GM10847 (cell line): Measurements from ENCODE around the gene MYO18A.

Experiments
- POLR2A ChIP-seq: IDR thresholded peaks from 2 replicates; pipeline ENCODE4 v1.6.1; 2011; ENCODE audit not compliant: insufficient read length; ENCODE audit errors: extremely low read depth

Gene MYO18A

GRCh38 chr17:29039764-29040598 lies 140.2 kb downstream of the MYO18A start:
- TF ChIP-seq POLR2A: no peak

GRCh38 chr17:29038085-29038795 lies 142.0 kb downstream of the MYO18A start:
- no peak for TF ChIP-seq POLR2A

GRCh38 chr17:29037739-29038084 lies 142.5 kb downstream of the MYO18A start:
- TF ChIP-seq POLR2A: no peak

DNA sequence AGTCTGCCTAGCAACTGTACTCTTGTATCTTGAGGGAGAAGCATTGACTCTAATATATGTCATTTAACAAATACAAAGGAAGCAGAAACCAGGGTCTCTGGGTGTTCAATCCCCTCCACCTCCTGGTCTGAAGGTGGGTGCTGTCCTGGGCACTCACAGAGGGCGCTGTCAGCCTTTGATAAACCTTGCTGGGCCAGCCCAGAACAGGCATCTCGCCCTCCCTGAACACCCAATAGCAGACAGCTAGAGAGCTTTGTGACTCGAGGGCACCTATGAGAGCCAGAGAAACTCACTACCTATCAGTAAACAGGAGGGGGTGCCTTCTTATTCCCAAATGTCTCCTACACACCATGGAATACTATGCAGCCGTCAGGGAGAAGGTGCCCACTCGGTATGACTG lies 143.6 kb downstream of the MYO18A start:
- TF ChIP-seq POLR2A: no peak

DNA sequence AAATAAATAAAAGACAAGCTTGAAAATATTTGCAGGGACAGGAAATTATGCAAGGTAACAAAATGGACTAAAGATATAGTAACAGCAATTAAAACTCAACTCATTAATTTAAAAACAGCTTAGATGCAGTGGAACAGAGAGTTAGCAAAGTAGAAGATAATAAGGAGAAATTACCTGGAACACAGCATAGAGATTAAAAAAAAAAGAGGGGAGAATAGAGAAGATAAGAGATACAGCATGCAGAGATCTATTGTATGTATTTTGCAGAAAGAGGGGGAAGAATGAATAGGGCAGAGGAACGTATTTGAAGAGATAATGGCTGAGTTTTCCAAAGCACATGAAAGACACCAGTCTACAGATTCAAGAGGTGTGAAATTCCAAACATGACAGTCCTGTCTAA lies 145.7 kb downstream of the MYO18A start:
- no peak for TF ChIP-seq POLR2A

GRCh38 chr17:29032857-29033197 lies 147.4 kb downstream of the MYO18A start:
- no peak for TF ChIP-seq POLR2A

DNA sequence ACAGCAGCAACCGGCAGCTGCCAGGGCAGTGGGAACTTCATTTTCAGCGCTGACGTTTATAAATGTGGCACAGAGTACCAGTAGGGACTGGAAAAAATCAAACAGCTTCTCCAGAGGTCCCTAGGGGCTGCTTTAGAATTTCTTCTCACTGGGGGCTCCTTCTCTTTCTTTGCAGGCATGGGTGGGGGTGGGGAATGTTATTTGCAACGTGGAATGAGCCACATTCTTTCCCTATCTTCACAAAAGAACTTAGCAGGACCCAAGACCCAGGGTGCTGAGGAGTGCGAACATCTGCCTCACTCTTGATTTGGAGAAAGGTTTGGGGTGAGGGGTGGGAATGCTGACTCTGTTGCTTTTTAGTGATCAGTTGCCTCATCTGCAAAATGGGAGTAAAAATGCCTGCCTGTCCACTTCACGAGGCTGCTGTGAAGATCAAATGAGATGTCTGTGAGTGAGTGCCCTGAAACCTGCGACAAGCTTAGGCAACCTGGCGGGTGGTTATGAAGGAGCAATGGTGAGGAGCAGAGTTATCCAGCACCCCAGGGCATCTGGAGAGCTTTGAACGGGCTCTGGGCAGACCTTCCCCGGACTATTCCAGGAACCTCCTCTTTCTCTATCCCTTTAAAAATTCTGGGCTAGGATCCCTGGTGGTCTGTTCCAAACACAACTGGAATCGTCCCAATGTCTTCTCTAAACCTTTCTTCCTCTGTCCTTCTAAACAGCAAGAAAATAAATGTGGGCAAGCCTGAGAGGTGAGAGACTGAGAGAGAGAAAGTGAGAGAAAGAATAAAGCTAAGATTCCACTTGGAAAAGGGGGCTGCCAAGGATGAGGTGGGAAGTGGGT lies 148.0 kb downstream of the MYO18A start:
- no peak for TF ChIP-seq POLR2A

- no peak for TF ChIP-seq POLR2A
Measured at GRCh38 chr17:29031488-29031887, 148.7 kb downstream of the MYO18A start.

DNA sequence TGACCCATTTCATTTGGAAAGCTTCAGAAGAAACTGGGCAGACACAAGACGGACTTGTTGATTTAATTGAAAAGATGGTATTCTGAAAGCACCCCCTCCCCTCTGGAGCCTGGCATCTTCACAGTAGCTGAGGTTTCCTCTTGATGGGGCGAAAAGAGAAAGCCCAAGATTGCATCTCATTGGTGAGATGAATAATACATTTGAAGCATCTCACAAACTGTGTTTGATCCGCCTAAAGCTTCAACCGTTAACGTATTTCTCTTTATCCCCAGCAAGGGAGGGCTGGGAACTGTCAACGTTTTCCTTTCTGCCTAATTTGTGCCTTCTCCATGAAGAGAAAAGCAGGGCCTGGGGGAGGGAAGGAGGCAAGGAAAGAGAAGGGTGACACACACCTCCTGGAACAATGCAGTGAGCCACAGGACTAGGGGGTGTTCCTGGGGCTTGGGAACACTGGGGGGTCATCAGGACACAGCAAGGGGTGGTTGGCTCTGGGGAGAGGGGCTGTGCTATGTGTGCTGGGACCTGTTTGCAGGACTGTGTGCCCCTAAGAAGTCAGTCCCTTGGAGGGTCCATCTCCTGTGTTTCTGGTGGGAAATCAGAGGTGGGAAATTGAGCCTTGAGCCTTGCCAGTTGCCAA lies 155.8 kb downstream of the MYO18A start:
- TF ChIP-seq POLR2A: no peak

DNA sequence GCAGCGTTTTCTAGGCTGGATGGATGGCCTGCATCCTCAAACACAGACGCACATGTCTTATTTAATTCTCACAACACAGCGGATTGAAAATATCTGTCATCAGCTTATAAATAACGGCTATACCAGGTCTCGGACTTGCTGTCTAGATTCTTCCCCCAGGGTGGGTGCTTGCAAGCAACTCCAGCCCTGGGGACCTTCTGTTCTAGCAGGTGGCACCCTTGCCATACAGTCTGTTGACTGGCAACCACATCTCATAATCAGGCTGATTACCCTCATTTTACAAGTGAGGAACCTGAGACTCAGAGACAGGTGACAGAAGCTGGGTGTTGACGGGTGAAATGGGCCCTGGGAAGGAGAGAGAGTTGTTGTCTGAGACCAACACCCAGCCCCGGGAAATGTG lies 158.1 kb downstream of the MYO18A start:
- no peak for TF ChIP-seq POLR2A

DNA sequence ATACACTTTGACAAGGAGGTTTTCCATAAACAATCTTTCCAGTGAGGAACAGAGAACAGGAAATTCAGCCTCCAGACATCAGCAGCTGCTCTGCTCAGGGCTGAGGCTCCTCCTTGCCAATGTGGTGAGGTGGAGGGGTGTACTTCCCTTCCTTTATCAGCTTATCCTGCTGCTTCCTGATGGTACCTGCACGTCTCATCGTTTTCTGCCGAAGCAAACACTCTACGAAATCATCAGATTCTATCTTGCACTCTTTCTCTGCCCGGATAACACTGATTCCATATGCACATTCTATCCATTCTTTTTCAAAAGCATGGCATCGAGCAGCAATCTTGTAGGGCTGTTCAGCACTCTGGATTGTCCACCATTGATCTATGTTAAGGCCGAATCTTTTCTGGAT lies 159.0 kb downstream of the MYO18A start:
- no peak for TF ChIP-seq POLR2A
